H9 (cell line): ENCODE results near the gene PPP1R14B. TPM values are rescaled to one million over a fixed set of nuclear protein-coding genes. Genes with fewer than 3 reads are reported as not detected.

Experiments used
- DNase-seq: peaks from one replicate; pipeline ENCODE4 v3.0.0-alpha.2; 2017
- H2AFZ ChIP-seq: one replicate; pipeline ENCODE4 v1.6.1; 2013; ENCODE audit warnings: mild to moderate bottlenecking, low read length, control low read depth, moderate library complexity
- H2AK5ac ChIP-seq: 2 replicates; pipeline ENCODE4 v1.6.1; 2013; ENCODE audit warnings: low read length, control low read depth, mixed read lengths; ENCODE audit not compliant: insufficient read length
- H2BK120ac ChIP-seq: one replicate; pipeline ENCODE4 v1.6.1; 2013; ENCODE audit warnings: low read depth, mild to moderate bottlenecking, low read length, control low read depth, inconsistent platforms; ENCODE audit not compliant: poor library complexity, severe bottlenecking
- H2BK12ac ChIP-seq: 2 replicates; pipeline ENCODE4 v1.6.1; 2013; ENCODE audit warnings: low read length, control low read depth, mixed read lengths, low read depth; ENCODE audit not compliant: insufficient read length
- H2BK15ac ChIP-seq: 2 replicates; pipeline ENCODE4 v1.6.1; 2013; ENCODE audit warnings: low read depth, low read length, control low read depth
- H2BK20ac ChIP-seq: one replicate; pipeline ENCODE4 v1.6.1; 2013; ENCODE audit warnings: low read depth, mild to moderate bottlenecking, low read length, control low read depth, inconsistent platforms; ENCODE audit not compliant: poor library complexity, severe bottlenecking
- H2BK5ac ChIP-seq: 2 replicates; pipeline ENCODE4 v1.6.1; 2013; ENCODE audit warnings: low read length, control low read depth, mixed read lengths; ENCODE audit not compliant: insufficient read length
- H3K14ac ChIP-seq: 2 replicates; pipeline ENCODE4 v1.6.1; 2013; ENCODE audit warnings: low read length, control low read depth; ENCODE audit not compliant: insufficient read depth
- H3K18ac ChIP-seq: 2 replicates; pipeline ENCODE4 v1.6.1; 2013; ENCODE audit warnings: low read depth, mild to moderate bottlenecking, mixed read lengths, low read length, control low read depth; ENCODE audit not compliant: insufficient read length
- H3K23ac ChIP-seq: 2 replicates; pipeline ENCODE4 v1.6.1; 2013; ENCODE audit warnings: low read length, control low read depth, mixed read lengths, low read depth; ENCODE audit not compliant: insufficient read length
- H3K23me2 ChIP-seq: 2 replicates; pipeline ENCODE4 v1.6.1; 2013; ENCODE audit warnings: low read depth, mild to moderate bottlenecking, mixed read lengths, low read length, control low read depth; ENCODE audit not compliant: insufficient read length, poor library complexity, severe bottlenecking
- H3K27ac ChIP-seq: 2 replicates; pipeline ENCODE4 v1.5.1; 2013; ENCODE audit warnings: low read length, control low read depth, mixed read lengths, low read depth; ENCODE audit not compliant: insufficient read length
- H3K27me3 ChIP-seq: 2 replicates; pipeline ENCODE4 v1.6.1; 2013; ENCODE audit warnings: low read length, control low read depth, inconsistent platforms; ENCODE audit not compliant: insufficient read depth
- H3K4ac ChIP-seq: 2 replicates; pipeline ENCODE4 v1.6.1; 2013; ENCODE audit warnings: low read depth, mild to moderate bottlenecking, control low read depth, inconsistent platforms, low read length, moderate library complexity
- H3K4me1 ChIP-seq: 2 replicates; pipeline ENCODE4 v1.6.1; 2013; ENCODE audit warnings: low read length, control low read depth, inconsistent platforms; ENCODE audit not compliant: insufficient read depth
- H3K4me2 ChIP-seq: 2 replicates; pipeline ENCODE4 v1.6.1; 2013; ENCODE audit warnings: low read length, control low read depth, mixed read lengths; ENCODE audit not compliant: insufficient read length, insufficient read depth
- H3K56ac ChIP-seq: 2 replicates; pipeline ENCODE4 v1.6.1; 2013; ENCODE audit warnings: low read depth, mild to moderate bottlenecking, mixed read lengths, low read length, control low read depth; ENCODE audit not compliant: insufficient read length
- H3K79me1 ChIP-seq: 2 replicates; pipeline ENCODE4 v1.6.1; 2013; ENCODE audit warnings: low read depth, mild to moderate bottlenecking, moderate library complexity, low read length, control low read depth, inconsistent platforms; ENCODE audit not compliant: insufficient read depth, poor library complexity, severe bottlenecking
- H3K79me2 ChIP-seq: 2 replicates; pipeline ENCODE4 v1.6.1; 2013; ENCODE audit warnings: low read length, control low read depth, inconsistent platforms; ENCODE audit not compliant: insufficient read depth
- H3K9ac ChIP-seq: 2 replicates; pipeline ENCODE4 v1.6.1; 2013; ENCODE audit warnings: low read length, control low read depth, mixed read lengths; ENCODE audit not compliant: insufficient read length; ENCODE audit errors: extremely low read depth
- H3K9me3 ChIP-seq: one replicate; pipeline ENCODE4 v1.6.1; 2013; ENCODE audit warnings: low read depth, low read length, inconsistent platforms; ENCODE audit not compliant: control insufficient read depth
- H3T11ph ChIP-seq: one replicate; pipeline ENCODE4 v1.6.1; 2013; ENCODE audit warnings: mild to moderate bottlenecking, low read length, control low read depth, inconsistent platforms
- H4K20me1 ChIP-seq: one replicate; pipeline ENCODE4 v1.6.1; 2013; ENCODE audit not compliant: control insufficient read depth, insufficient read length, insufficient read depth
- H4K5ac ChIP-seq: 2 replicates; pipeline ENCODE4 v1.6.1; 2013; ENCODE audit warnings: low read depth, mild to moderate bottlenecking, mixed read lengths, low read length, control low read depth; ENCODE audit not compliant: insufficient read length
- H4K8ac ChIP-seq: replicated peaks from 2 replicates; pipeline ENCODE4 v1.6.1; 2013; ENCODE audit warnings: low read length, control low read depth, mixed read lengths, low read depth; ENCODE audit not compliant: insufficient read length
- H4K91ac ChIP-seq: 2 replicates; pipeline ENCODE4 v1.6.1; 2013; ENCODE audit warnings: low read depth, mild to moderate bottlenecking, moderate library complexity, mixed read lengths, low read length, control low read depth; ENCODE audit not compliant: insufficient read length
- H3K27ac Mint-ChIP-seq, 3 experiments: 2 replicates in 2 of 3; 3 replicates in 1 of 3; pipeline ENCODE4 v1.8.0; 2020 to 2021; ENCODE audit warnings: mixed read lengths in 3 of 3, mild to moderate bottlenecking in 1 of 3, moderate library complexity in 1 of 3
- H3K27me3 Mint-ChIP-seq: 2 replicates; pipeline ENCODE4 v1.8.0; 2021; ENCODE audit warnings: low read depth, mild to moderate bottlenecking, moderate library complexity, mixed read lengths
- H3K36me3 Mint-ChIP-seq, 3 experiments: 2 replicates in 2 of 3; 3 replicates in 1 of 3; pipeline ENCODE4 v1.8.0; 2020 to 2021; ENCODE audit warnings: low read depth in 3 of 3, mixed read lengths in 3 of 3; ENCODE audit not compliant: insufficient read depth in 1 of 3
- H3K4me1 Mint-ChIP-seq, 2 experiments: 2 replicates each; pipeline ENCODE4 v1.8.0; 2020; ENCODE audit warnings: mixed read lengths in 2 of 2
- H3K4me3 Mint-ChIP-seq, 2 experiments: 2 replicates in 1 of 2; 3 replicates in 1 of 2; pipeline ENCODE4 v1.8.0; 2020 to 2021; ENCODE audit warnings: mild to moderate bottlenecking in 2 of 2, mixed read lengths in 2 of 2, moderate library complexity in 1 of 2
- H3K9me3 Mint-ChIP-seq, 2 experiments: 2 replicates in 1 of 2; 3 replicates in 1 of 2; pipeline ENCODE4 v1.8.0; 2020; ENCODE audit warnings: mild to moderate bottlenecking in 2 of 2, mixed read lengths in 2 of 2, moderate library complexity in 1 of 2
- CTCF ChIP-seq: fragments of 200-600 bp; sonication (generic); conservative IDR thresholded peaks from 3 replicates; pipeline ENCODE4 v1.8.0; 2021; ENCODE audit warnings: antibody characterized with exemption, mild to moderate bottlenecking
- WGBS: extraction: QIAGEN DNeasy Blood & Tissue Kit; methylation state at CpG from one replicate; pipeline ENCODE4 v1.1.7; 2013; ENCODE audit warnings: missing lambda C conversion rate, low lambda C conversion rate, mixed read lengths; ENCODE audit not compliant: insufficient read length; ENCODE audit errors: extremely low coverage; 5-methylcytosine and 5-hydroxymethylcytosine counted together
- total RNA-seq: library from RNA; stranded (reverse); gene quantifications from 2 replicates; pipeline ENCODE4 v1.2.1, GENCODE V29; 2021

Gene PPP1R14B
- total RNA-seq, 1 experiment from 2014 or later: 358 TPM

- Mint-ChIP-seq H3K36me3 (peaks cover 43 to 81% (median 72%) of the 10 kb centered on the region in 3 experiments; a peak in 6 of 7 replicates), H3K27me3 (no peaks in the 10 kb centered on the region), H3K4me1 (peaks cover 13 to 14% of the 10 kb centered on the region in 2 experiments), H3K9me3 (no peaks in the 10 kb centered on the region; a peak in 1 of 5 replicates), H3K27ac (peak overlapping the region; percentile 62 to 91 (median 88); a peak in 4 of 7 replicates), H3K4me3 (peak overlapping the region in 1 of 2 experiments; percentile 16; a peak in 1 of 5 replicates)
- Histone ChIP-seq H3K27me3 (no peaks in the 10 kb centered on the region), H2AK5ac (no peak overlapping the region), H4K5ac (no peak overlapping the region), H4K8ac (no peak overlapping the region), H3K4me1 (no peaks in the 10 kb centered on the region), H3K18ac (no peak overlapping the region), H3K27ac (no peak overlapping the region), H3T11ph (no peak overlapping the region), H2BK15ac (no peak overlapping the region), H3K79me2 (no peaks in the 10 kb centered on the region), H3K79me1 (no peaks in the 10 kb centered on the region), H2AFZ (no peak overlapping the region), H4K91ac (no peak overlapping the region), H3K14ac (no peak overlapping the region), H3K4me2 (no peak overlapping the region), H3K4ac (no peak overlapping the region), H3K23me2 (no peaks in the 10 kb centered on the region), H3K56ac (no peak overlapping the region), H4K20me1 (no peaks in the 10 kb centered on the region), H2BK20ac (no peak overlapping the region), H3K9ac (no peak overlapping the region), H2BK12ac (no peak overlapping the region), H3K9me3 (no peaks in the 10 kb centered on the region), H2BK120ac (no peak overlapping the region), H2BK5ac (no peak overlapping the region), H3K23ac (no peak overlapping the region)
- DNase-seq: no peak
- TF ChIP-seq CTCF: no peak
- WGBS: no CpG with 5 or more reads among the region's 16 CpGs
Measured at GRCh38 chr11:64204080-64204440, 42.7 kb downstream of the PPP1R14B start.
